HL-60 (cell line): Measurements from ENCODE around the gene HRH3.

Experiments used
- CTCF ChIP-seq: IDR thresholded peaks from one replicate; pipeline ENCODE4 v1.5.1; 2011; ENCODE audit warnings: low read length, control low read depth, inconsistent platforms; ENCODE audit not compliant: insufficient read depth
- POLR2AphosphoS5 ChIP-seq: IDR thresholded peaks from 2 replicates; pipeline ENCODE4 v1.6.1; 2012; ENCODE audit warnings: low read depth

GRCh38 chr20:62239278-62239879 lies 19.3 kb upstream of the HRH3 start:
- no peak for TF ChIP-seq CTCF
- no peak for TF ChIP-seq POLR2AphosphoS5
